NT2/D1 (cell line): Measurements from ENCODE around the gene RGS21.

ENCODE experiments used
- DNase-seq: peaks from one replicate; pipeline ENCODE4 v3.0.0-alpha.2; 2011; ENCODE audit warnings: low read depth, low spot score
- H3K27me3 ChIP-seq: 2 replicates; pipeline ENCODE4 v1.6.0; 2011; ENCODE audit warnings: mild to moderate bottlenecking; ENCODE audit not compliant: insufficient read length, insufficient read depth
- H3K36me3 ChIP-seq: 2 replicates; pipeline ENCODE4 v1.6.1; 2011; ENCODE audit warnings: mild to moderate bottlenecking, low read length, mixed read lengths; ENCODE audit not compliant: insufficient read depth, insufficient read length
- H3K4me1 ChIP-seq: 2 replicates; pipeline ENCODE4 v1.5.1; 2011; ENCODE audit not compliant: insufficient read depth, insufficient read length
- H3K4me3 ChIP-seq: 2 replicates; pipeline ENCODE4 v1.5.1; 2011; ENCODE audit warnings: low read depth; ENCODE audit not compliant: insufficient read length
- H3K9ac ChIP-seq: 2 replicates; pipeline ENCODE4 v1.6.0; 2011; ENCODE audit warnings: low read depth; ENCODE audit not compliant: insufficient read length
- H3K9me3 ChIP-seq: 2 replicates; pipeline ENCODE4 v1.5.1; 2011; ENCODE audit warnings: mild to moderate bottlenecking, low read length; ENCODE audit not compliant: insufficient read depth
- SUZ12 ChIP-seq: IDR thresholded peaks from 2 replicates; pipeline ENCODE4 v1.6.1; 2011; ENCODE audit not compliant: insufficient read length, insufficient read depth; ENCODE audit errors: extremely low read depth
- YY1 ChIP-seq: IDR thresholded peaks from 2 replicates; pipeline ENCODE4 v1.6.1; 2011; ENCODE audit not compliant: insufficient read length, insufficient read depth
- ZNF274 ChIP-seq: IDR thresholded peaks from 2 replicates; pipeline ENCODE4 v1.6.1; 2011; ENCODE audit warnings: mild to moderate bottlenecking, low read depth, low read length

Gene RGS21

DNA sequence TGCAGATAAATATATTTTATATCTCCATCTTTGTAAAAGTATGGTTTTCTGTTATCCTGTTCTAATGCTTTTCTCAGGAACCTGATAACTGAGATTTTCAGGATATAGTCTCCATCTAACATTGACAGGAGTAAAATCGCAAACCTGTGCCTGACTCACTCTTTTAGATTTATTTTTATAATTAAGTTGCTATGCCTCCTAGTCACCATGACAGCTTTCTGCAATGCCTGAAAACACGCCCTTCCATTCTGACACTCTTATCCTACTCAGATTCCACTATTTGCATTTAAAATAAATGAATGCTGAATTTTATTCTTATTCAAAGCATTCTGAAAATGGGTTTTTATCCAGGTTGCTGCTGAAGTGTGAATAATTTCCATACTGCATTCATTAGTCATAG, 62.8 kb downstream of the RGS21 start:
- H3K9me3 ChIP-seq, result no peaks in the 10 kb centered on the region
- no peak for DNase-seq
- H3K9ac ChIP-seq, result no peak overlapping the region
- H3K4me1 ChIP-seq, result no peaks in the 10 kb centered on the region
- H3K36me3 ChIP-seq, result no peaks in the 10 kb centered on the region
- TF ChIP-seq YY1 (no peak), SUZ12 (no peak), ZNF274 (no peak)
- H3K4me3 ChIP-seq, result no peak overlapping the region
- H3K27me3 ChIP-seq, result no peaks in the 10 kb centered on the region

DNA sequence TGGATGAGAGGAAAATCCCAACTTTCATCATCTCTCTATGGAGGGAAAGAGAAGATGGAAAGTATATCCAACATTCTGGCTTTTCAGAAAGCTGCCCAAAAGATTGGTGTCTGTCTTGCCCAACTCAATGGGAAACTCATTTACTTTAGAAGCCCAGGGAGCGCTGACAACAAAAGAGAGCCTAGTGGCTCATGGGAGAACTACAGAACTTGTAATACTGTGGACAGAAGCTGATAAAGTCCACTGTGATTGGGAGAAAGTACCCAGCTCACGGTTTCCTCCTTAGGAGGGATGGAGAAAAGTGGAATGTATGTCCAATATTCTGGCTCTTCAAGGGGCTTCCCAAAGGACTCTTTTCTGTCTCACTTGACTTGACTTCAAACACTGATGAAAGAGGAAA, 66.0 kb downstream of the RGS21 start:
- Histone ChIP-seq H3K4me3 (no peak overlapping the region), H3K36me3 (no peaks in the 10 kb centered on the region), H3K4me1 (no peaks in the 10 kb centered on the region), H3K9me3 (no peaks in the 10 kb centered on the region), H3K27me3 (no peaks in the 10 kb centered on the region), H3K9ac (no peak overlapping the region)
- TF ChIP-seq SUZ12 (no peak), ZNF274 (no peak), YY1 (no peak)
- DNase-seq, result no peak

DNA sequence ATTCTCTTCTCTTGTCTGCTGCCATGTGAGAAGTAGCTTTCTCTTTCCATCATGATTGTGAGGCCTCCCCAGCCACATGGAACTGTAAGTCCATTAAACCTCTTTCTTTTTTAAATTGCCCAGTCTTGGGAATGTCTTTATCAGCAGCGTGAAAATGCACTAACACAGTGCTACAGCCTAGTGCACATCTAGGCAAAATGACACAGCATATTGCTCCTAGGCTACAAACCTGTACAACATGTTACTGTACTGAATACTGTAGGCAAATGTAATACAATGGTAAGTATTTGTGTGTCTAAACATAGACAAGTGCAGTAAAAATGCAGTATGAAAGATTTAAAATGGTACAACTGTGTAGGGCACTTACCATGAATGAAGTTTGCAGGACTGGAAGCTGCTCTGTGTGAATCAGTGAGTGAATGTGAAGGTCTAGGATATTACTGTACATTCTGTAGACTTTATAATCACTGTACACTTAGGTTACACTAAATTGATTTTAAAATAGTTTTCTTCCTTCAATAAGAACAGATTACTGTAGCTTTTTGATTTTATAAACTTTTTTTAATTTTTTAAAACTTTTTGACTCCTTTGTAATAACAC, 69.4 kb downstream of the RGS21 start:
- Histone ChIP-seq H3K36me3 (no peaks in the 10 kb centered on the region), H3K4me3 (no peak overlapping the region), H3K9ac (no peak overlapping the region), H3K27me3 (no peaks in the 10 kb centered on the region), H3K4me1 (no peaks in the 10 kb centered on the region), H3K9me3 (no peaks in the 10 kb centered on the region)
- no peak for DNase-seq
- TF ChIP-seq ZNF274 (no peak), SUZ12 (no peak)

GRCh38 chr1:192395211-192395610, 78.4 kb downstream of the RGS21 start:
- Histone ChIP-seq H3K4me1 (no peaks in the 10 kb centered on the region), H3K9ac (no peak overlapping the region), H3K9me3 (no peaks in the 10 kb centered on the region), H3K36me3 (no peaks in the 10 kb centered on the region), H3K4me3 (no peak overlapping the region), H3K27me3 (no peaks in the 10 kb centered on the region)
- no peak for TF ChIP-seq YY1
- no peak for TF ChIP-seq ZNF274
- no peak for TF ChIP-seq SUZ12
- DNase-seq, result no peak

DNA sequence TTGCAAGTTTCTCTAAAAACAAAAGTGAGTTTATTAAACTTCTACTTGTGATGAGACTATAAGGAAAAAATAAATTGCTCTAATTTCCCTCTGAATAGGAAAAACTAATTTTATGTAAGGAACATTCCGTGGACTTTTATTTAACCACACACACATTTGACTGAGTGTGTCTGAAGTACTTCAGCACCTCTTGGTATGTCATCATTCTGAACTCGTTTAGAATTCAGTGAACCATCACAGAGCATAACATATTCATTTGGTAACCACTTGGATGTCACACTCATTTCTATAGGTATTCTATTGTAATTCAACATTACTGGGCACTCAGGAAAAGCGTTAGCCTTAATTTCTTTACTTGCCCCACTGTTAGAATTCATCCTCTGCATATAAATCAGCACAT, 79.1 kb downstream of the RGS21 start:
- Histone ChIP-seq H3K9me3 (no peaks in the 10 kb centered on the region), H3K9ac (no peak overlapping the region), H3K27me3 (no peaks in the 10 kb centered on the region), H3K36me3 (no peaks in the 10 kb centered on the region), H3K4me1 (no peaks in the 10 kb centered on the region), H3K4me3 (no peak overlapping the region)
- DNase-seq, result no peak
- no peak for TF ChIP-seq YY1
- TF ChIP-seq SUZ12, result no peak
- TF ChIP-seq ZNF274, result no peak

DNA sequence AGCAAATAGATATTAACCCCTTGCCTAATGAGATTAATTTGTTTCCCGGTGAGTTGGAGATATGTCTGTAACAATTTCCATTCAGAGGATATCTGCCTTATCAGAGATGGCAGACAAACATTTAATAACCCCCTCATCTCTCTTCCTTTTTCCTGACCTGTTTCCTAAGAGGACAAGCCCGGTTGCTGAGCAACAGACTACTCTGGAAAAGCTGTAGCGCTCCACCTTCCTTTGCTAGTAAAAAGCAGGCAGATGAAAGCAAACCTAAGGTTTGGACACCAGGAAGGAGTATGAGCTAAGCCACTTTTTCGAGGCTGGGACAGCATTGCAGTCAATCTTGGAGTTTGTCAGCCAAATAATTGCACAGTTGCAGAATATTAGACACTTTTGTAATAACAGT, 82.4 kb downstream of the RGS21 start:
- Histone ChIP-seq H3K4me3 (no peak overlapping the region), H3K27me3 (no peaks in the 10 kb centered on the region), H3K9ac (no peak overlapping the region), H3K4me1 (no peaks in the 10 kb centered on the region), H3K36me3 (no peaks in the 10 kb centered on the region), H3K9me3 (no peaks in the 10 kb centered on the region)
- DNase-seq, result no peak
- TF ChIP-seq ZNF274, result no peak
- TF ChIP-seq YY1, result no peak
- TF ChIP-seq SUZ12, result no peak

DNA sequence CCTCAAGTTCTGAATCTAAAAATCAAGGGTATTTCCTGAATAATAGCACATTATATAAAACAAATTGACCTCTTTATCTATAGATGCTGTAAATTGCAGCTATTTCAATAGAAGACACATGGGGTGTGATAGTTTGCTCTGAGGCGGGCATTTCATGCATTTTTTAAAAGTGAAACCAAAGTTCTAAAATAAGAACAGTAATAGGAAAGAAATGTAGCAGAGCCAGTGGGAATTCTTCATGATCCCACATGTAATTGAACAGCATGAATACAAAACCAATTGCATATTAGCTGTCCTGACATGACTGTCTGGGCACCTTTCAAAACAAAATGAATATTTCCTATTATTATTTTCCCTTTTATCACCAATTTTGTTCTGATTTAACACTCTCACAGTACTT, 85.0 kb downstream of the RGS21 start:
- no peak for DNase-seq
- no peaks in the 10 kb centered on the region for H3K9me3 ChIP-seq
- H3K36me3 ChIP-seq, result no peaks in the 10 kb centered on the region
- no peaks in the 10 kb centered on the region for H3K27me3 ChIP-seq
- no peak overlapping the region for H3K4me3 ChIP-seq
- no peaks in the 10 kb centered on the region for H3K4me1 ChIP-seq
- no peak overlapping the region for H3K9ac ChIP-seq
- TF ChIP-seq YY1 (no peak), ZNF274 (no peak), SUZ12 (no peak)
